Caco-2 (cell line): ENCODE results near the gene FITM2. TPM values are rescaled to one million over a fixed set of nuclear protein-coding genes. Genes with fewer than 3 reads are reported as not detected.
A peak's percentile ranks its signal among the peaks of the same experiment; 100 is the strongest.

Source experiments
- BruUV-seq: library from RNA; stranded (reverse); fragments of 400-500 nt; replicated peaks from 2 replicates; lab custom pipeline; 2021; lab: Mats Ljungman, UMichigan
- CTCF ChIA-PET: fragments of 300-600 bp; sonication (Branson Sonifier 250); formaldehyde crosslinking; loops from one replicate; lab custom pipeline; 2022; ENCODE audit warnings: antibody characterized with exemption; lab: Charles Lee
- POLR2A ChIA-PET: fragments of 300-600 bp; sonication (Branson Sonifier 250); formaldehyde crosslinking; loops from one replicate; lab custom pipeline; 2022; ENCODE audit warnings: antibody characterized with exemption; lab: Charles Lee
- DNase-seq, 2 experiments: peaks; one replicate each; pipeline versions ENCODE4 v3.0.0 to v3.0.0-alpha.2; 2020 to 2022
- H3K27me3 ChIP-seq: replicated peaks from 2 replicates; pipeline ENCODE4 v1.6.0; 2011; ENCODE audit warnings: low read length; ENCODE audit not compliant: control insufficient read depth, insufficient read depth
- H3K36me3 ChIP-seq: 2 replicates; pipeline ENCODE4 v1.5.1; 2011; ENCODE audit warnings: low read length; ENCODE audit not compliant: control insufficient read depth, insufficient read depth
- H3K4me1 ChIP-seq: fragments of 250-450 bp; sonication (Bioruptor Pico); 2 replicates; pipeline ENCODE4 v1.5.1; 2020; ENCODE audit warnings: mild to moderate bottlenecking
- H3K4me3 ChIP-seq: 2 replicates; pipeline ENCODE4 v1.5.1; 2011; ENCODE audit warnings: low read depth, mild to moderate bottlenecking, control low read depth, low read length
- H3K9me3 ChIP-seq: fragments of 250-450 bp; sonication (Bioruptor Pico); 2 replicates; pipeline ENCODE4 v1.5.1; 2020; ENCODE audit warnings: mild to moderate bottlenecking, moderate library complexity
- H3K27ac Mint-ChIP-seq: one replicate; pipeline ENCODE4 v1.8.0; 2022; ENCODE audit warnings: mixed read lengths; ENCODE audit not compliant: unreplicated experiment
- H3K27me3 Mint-ChIP-seq: one replicate; pipeline ENCODE4 v1.8.0; 2022; ENCODE audit warnings: mixed read lengths; ENCODE audit not compliant: insufficient read depth, unreplicated experiment
- H3K36me3 Mint-ChIP-seq: one replicate; pipeline ENCODE4 v1.8.0; 2022; ENCODE audit warnings: mild to moderate bottlenecking, mixed read lengths; ENCODE audit not compliant: insufficient read depth, unreplicated experiment
- H3K4me1 Mint-ChIP-seq: one replicate; pipeline ENCODE4 v1.8.0; 2022; ENCODE audit warnings: low read depth, mixed read lengths; ENCODE audit not compliant: unreplicated experiment
- H3K4me3 Mint-ChIP-seq: one replicate; pipeline ENCODE4 v1.8.0; 2022; ENCODE audit warnings: mild to moderate bottlenecking, moderate library complexity, mixed read lengths; ENCODE audit not compliant: unreplicated experiment
- H3K9me3 Mint-ChIP-seq: one replicate; pipeline ENCODE4 v1.8.0; 2022; ENCODE audit warnings: mixed read lengths; ENCODE audit not compliant: unreplicated experiment
- CTCF ChIP-seq, 2 experiments: fragments of 200-600 bp in 1 of 2; IDR thresholded peaks; 1 replicate in 1 of 2; 2 replicates in 1 of 2; pipeline versions ENCODE4 v1.5.1 to v1.8.0; 2011 to 2022; ENCODE audit warnings: antibody characterized with exemption in 1 of 2, control low read depth in 1 of 2, inconsistent platforms in 1 of 2, low read depth in 1 of 2, low read length in 1 of 2, mild to moderate bottlenecking in 1 of 2, moderate library complexity in 1 of 2; ENCODE audit not compliant: insufficient read depth in 1 of 2, severe bottlenecking in 1 of 2, unreplicated experiment in 1 of 2
- intact Hi-C: fragments of 100-400 bp; cut with micrococcal nuclease; formaldehyde crosslinking; loops from one replicate; pipeline ENCODE4 v1.10.0; 2022; ENCODE audit not compliant: unreplicated experiment
- total RNA-seq: library from RNA; stranded (reverse); gene quantifications from 2 replicates; pipeline ENCODE4 v1.2.3, GENCODE V29; 2022

The FITM2 gene
- total RNA-seq, 1 experiment from 2014 or later = 14.4 TPM

DNA sequence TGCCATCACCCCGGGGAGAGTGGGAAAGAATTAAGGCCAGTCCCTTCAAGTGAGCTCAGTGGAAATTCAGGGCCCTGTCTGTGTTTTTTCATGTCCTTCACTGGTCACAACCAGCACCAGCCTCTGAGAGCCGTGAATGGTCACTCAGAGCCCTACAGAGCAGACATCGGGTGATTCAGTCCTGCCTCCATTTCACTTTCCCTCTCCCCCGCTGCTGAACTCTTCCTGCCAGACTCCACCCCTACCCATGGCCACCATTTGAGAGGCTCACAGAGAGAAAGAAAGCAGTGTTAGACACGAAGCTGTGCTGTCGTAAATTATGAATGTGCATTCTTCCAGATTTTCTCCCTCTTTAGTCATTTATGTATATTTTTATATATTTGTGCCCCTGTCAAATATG is 31.2 kb upstream of the FITM2 start:
- H3K36me3 ChIP-seq = no peaks in the 10 kb centered on the region
- intact Hi-C loops = no loop called here
- Mint-ChIP-seq H3K9me3 (no peaks in the 10 kb centered on the region), H3K36me3 (peaks cover 6% of the 10 kb centered on the region), H3K4me3 (no peak overlapping the region), H3K27me3 (no peaks in the 10 kb centered on the region), H3K4me1 (peaks cover 7% of the 10 kb centered on the region), H3K27ac (peak overlapping the region; percentile 4)
- ChIA-PET CTCF (interaction anchor here (0.7 kb wide), 1 partner anchor 42 kb away, joined by 3 read pairs; no protein-coding TSS in a partner anchor), POLR2A (no interaction called here)
- no peaks in the 10 kb centered on the region for H3K9me3 ChIP-seq
- TF ChIP-seq CTCF (IDR thresholded peaks at IDR 0.05; ENCODE audit: insufficient read depth in 1 of 2, low read depth in 1 of 2, low read length in 1 of 2, severe bottlenecking in 1 of 2, unreplicated experiment in 1 of 2) = no peak
- no TSS peak for BruUV-seq
- no peak overlapping the region for H3K4me3 ChIP-seq
- H3K27me3 ChIP-seq = no peaks in the 10 kb centered on the region
- DNase-seq = no peak
- peaks cover under 1% of the 10 kb centered on the region for H3K4me1 ChIP-seq

GRCh38 chr20:44336725-44337380 is 25.9 kb upstream of the FITM2 start, which contains the start of gene R3HDML:
Gene R3HDML (plus strand): TSS chr20:44337043. CDS start chr20:44337158, 115 bp downstream.
- no TSS peak for BruUV-seq
- Mint-ChIP-seq H3K4me1 (peaks cover 7% of the 10 kb centered on the region), H3K9me3 (no peaks in the 10 kb centered on the region), H3K27ac (no peak within 1 kb of the TSS), H3K27me3 (no peaks in the 10 kb centered on the region), H3K36me3 (no peaks in the 10 kb centered on the region), H3K4me3 (no peak within 1 kb of the TSS)
- no peak for DNase-seq
- intact Hi-C loops = no loop called here
- ChIA-PET CTCF (no interaction called here), POLR2A (no interaction called here)
- H3K4me1 ChIP-seq = no peaks in the 10 kb centered on the region
- no peak for TF ChIP-seq CTCF (IDR thresholded peaks at IDR 0.05; ENCODE audit: insufficient read depth in 1 of 2, low read depth in 1 of 2, low read length in 1 of 2, severe bottlenecking in 1 of 2, unreplicated experiment in 1 of 2)
- H3K36me3 ChIP-seq = no peaks in the 10 kb centered on the region
- H3K4me3 ChIP-seq = no peak within 1 kb of the TSS
- H3K27me3 ChIP-seq = no peaks in the 10 kb centered on the region
- no peaks in the 10 kb centered on the region for H3K9me3 ChIP-seq

DNA sequence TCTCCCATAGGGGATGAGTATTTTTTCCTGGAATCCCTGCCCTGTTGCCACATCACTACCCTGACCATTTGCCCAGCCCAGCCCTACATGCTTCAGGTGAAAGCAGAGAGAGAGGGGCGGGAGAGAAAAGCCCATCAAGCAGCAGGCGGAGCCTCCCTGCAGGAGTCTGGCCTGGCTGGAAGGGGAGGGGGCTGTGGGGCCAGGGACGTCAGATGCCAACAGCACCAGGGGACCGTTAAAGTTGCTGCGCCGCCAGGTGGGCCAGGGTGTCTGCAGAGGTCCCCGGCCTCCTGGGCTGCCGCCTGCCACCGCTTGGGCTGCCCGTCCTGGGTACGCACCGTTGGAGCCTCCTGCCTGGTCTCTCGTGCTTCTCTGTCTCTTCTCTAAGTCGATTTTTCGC is 25.1 kb upstream of the FITM2 start:
- no peak overlapping the region for H3K27ac Mint-ChIP-seq
- no peaks in the 10 kb centered on the region for H3K9me3 ChIP-seq
- intact Hi-C loops = no loop called here
- POLR2A ChIA-PET = no interaction called here
- peak in 1 of 2 experiments; percentile 70 for DNase-seq
- CTCF ChIA-PET = no interaction called here
- H3K4me1 Mint-ChIP-seq = peaks cover 7% of the 10 kb centered on the region
- H3K4me3 Mint-ChIP-seq = no peak overlapping the region
- no peak for TF ChIP-seq CTCF (IDR thresholded peaks at IDR 0.05; ENCODE audit: insufficient read depth in 1 of 2, low read depth in 1 of 2, low read length in 1 of 2, severe bottlenecking in 1 of 2, unreplicated experiment in 1 of 2)
- no peak overlapping the region for H3K4me3 ChIP-seq
- H3K4me1 ChIP-seq = no peaks in the 10 kb centered on the region
- H3K27me3 Mint-ChIP-seq = no peaks in the 10 kb centered on the region
- no peaks in the 10 kb centered on the region for H3K36me3 Mint-ChIP-seq
- no peaks in the 10 kb centered on the region for H3K27me3 ChIP-seq
- H3K9me3 Mint-ChIP-seq = no peaks in the 10 kb centered on the region
- BruUV-seq = no TSS peak
- H3K36me3 ChIP-seq = no peaks in the 10 kb centered on the region
